ENCODE measurements around the gene CTTN.

CTTN gene

GRCh38 chr11:70428701-70429427 is 30.5 kb downstream of the CTTN start:
- no peak for DNase-seq (ENCODE audit: low spot score)
- no peak for FAIRE-seq

- FAIRE-seq (no peak), DNase-seq (ENCODE audit: low spot score) (no peak)
These were observed 31.0 kb downstream of the CTTN start for GRCh38 chr11:70429428-70429705.

GRCh38 chr11:70429724-70430521 is 31.6 kb downstream of the CTTN start:
- FAIRE-seq (no peak), DNase-seq (ENCODE audit: low spot score) (no peak)

- no peak for FAIRE-seq
- DNase-seq (ENCODE audit: low spot score), result no peak
These were observed 32.6 kb downstream of the CTTN start for GRCh38 chr11:70430671-70431574.

GRCh38 chr11:70431611-70432010 is 33.3 kb downstream of the CTTN start:
- FAIRE-seq (no peak), DNase-seq (ENCODE audit: low spot score) (no peak)

GRCh38 chr11:70432065-70432464 is 33.7 kb downstream of the CTTN start:
- FAIRE-seq, result no peak
- DNase-seq (ENCODE audit: low spot score), result no peak

- no peak for DNase-seq (ENCODE audit: low spot score)
- no peak for FAIRE-seq
These were observed 34.3 kb downstream of the CTTN start for GRCh38 chr11:70432580-70432979.

- DNase-seq (ENCODE audit: low spot score), result no peak
- no peak for FAIRE-seq
These were observed 34.7 kb downstream of the CTTN start for GRCh38 chr11:70433038-70433437.

GRCh38 chr11:70433526-70433925 is 35.2 kb downstream of the CTTN start:
- no peak for DNase-seq (ENCODE audit: low spot score)
- FAIRE-seq, result no peak

- DNase-seq (ENCODE audit: low spot score) (no peak), FAIRE-seq (no peak)
These were observed 35.9 kb downstream of the CTTN start for GRCh38 chr11:70433966-70434812.

- DNase-seq (ENCODE audit: low spot score) (no peak), FAIRE-seq (no peak)
These were observed 36.5 kb downstream of the CTTN start for GRCh38 chr11:70434813-70435278.

GRCh38 chr11:70435361-70435760 is 37.0 kb downstream of the CTTN start:
- FAIRE-seq (no peak), DNase-seq (ENCODE audit: low spot score) (no peak)

GRCh38 chr11:70435765-70436500 is 37.6 kb downstream of the CTTN start:
- FAIRE-seq (no peak), DNase-seq (ENCODE audit: low spot score) (no peak)

- DNase-seq (ENCODE audit: low spot score), result no peak
- FAIRE-seq, result no peak
These were observed 38.2 kb downstream of the CTTN start for GRCh38 chr11:70436501-70436860.

GRCh38 chr11:70437111-70437784 is 38.9 kb downstream of the CTTN start:
- DNase-seq (ENCODE audit: low spot score), result no peak
- FAIRE-seq, result no peak

GRCh38 chr11:70440206-70440605 is 41.9 kb downstream of the CTTN start:
- DNase-seq (ENCODE audit: low spot score) (no peak), FAIRE-seq (no peak)

- no peak for FAIRE-seq
- DNase-seq (ENCODE audit: low spot score), result no peak
These were observed 45.4 kb downstream of the CTTN start for GRCh38 chr11:70443773-70444030.

- FAIRE-seq, result no peak
- no peak for DNase-seq (ENCODE audit: low spot score)
These were observed 46.8 kb downstream of the CTTN start for GRCh38 chr11:70445091-70445490.

GRCh38 chr11:70445605-70446004 is 47.3 kb downstream of the CTTN start:
- no peak for FAIRE-seq
- no peak for DNase-seq (ENCODE audit: low spot score)

GRCh38 chr11:70448983-70449567 is 50.7 kb downstream of the CTTN start:
- no peak for DNase-seq (ENCODE audit: low spot score)
- FAIRE-seq, result no peak

All from RCC 7860 (cell line).